Caco-2 (cell line): ENCODE data around the gene PLCB2. TPM values are rescaled to one million over a fixed set of nuclear protein-coding genes. Genes with fewer than 3 reads are reported as not detected.

ENCODE experiments used
- BruUV-seq: library from RNA; stranded (reverse); fragments of 400-500 nt; replicated peaks from 2 replicates; lab custom pipeline; 2021; lab: Mats Ljungman, UMichigan
- CTCF ChIA-PET: fragments of 300-600 bp; sonication (Branson Sonifier 250); formaldehyde crosslinking; loops from one replicate; lab custom pipeline; 2022; ENCODE audit warnings: antibody characterized with exemption; lab: Charles Lee
- POLR2A ChIA-PET: fragments of 300-600 bp; sonication (Branson Sonifier 250); formaldehyde crosslinking; loops from one replicate; lab custom pipeline; 2022; ENCODE audit warnings: antibody characterized with exemption; lab: Charles Lee
- DNase-seq, 2 experiments: peaks; one replicate each; pipeline versions ENCODE4 v3.0.0 to v3.0.0-alpha.2; 2020 to 2022
- H3K27me3 ChIP-seq: replicated peaks from 2 replicates; pipeline ENCODE4 v1.6.0; 2011; ENCODE audit warnings: low read length; ENCODE audit not compliant: control insufficient read depth, insufficient read depth
- H3K36me3 ChIP-seq: 2 replicates; pipeline ENCODE4 v1.5.1; 2011; ENCODE audit warnings: low read length; ENCODE audit not compliant: control insufficient read depth, insufficient read depth
- H3K4me1 ChIP-seq: fragments of 250-450 bp; sonication (Bioruptor Pico); 2 replicates; pipeline ENCODE4 v1.5.1; 2020; ENCODE audit warnings: mild to moderate bottlenecking
- H3K4me3 ChIP-seq: 2 replicates; pipeline ENCODE4 v1.5.1; 2011; ENCODE audit warnings: low read depth, mild to moderate bottlenecking, control low read depth, low read length
- H3K9me3 ChIP-seq: fragments of 250-450 bp; sonication (Bioruptor Pico); 2 replicates; pipeline ENCODE4 v1.5.1; 2020; ENCODE audit warnings: mild to moderate bottlenecking, moderate library complexity
- H3K27ac Mint-ChIP-seq: one replicate; pipeline ENCODE4 v1.8.0; 2022; ENCODE audit warnings: mixed read lengths; ENCODE audit not compliant: unreplicated experiment
- H3K27me3 Mint-ChIP-seq: one replicate; pipeline ENCODE4 v1.8.0; 2022; ENCODE audit warnings: mixed read lengths; ENCODE audit not compliant: insufficient read depth, unreplicated experiment
- H3K36me3 Mint-ChIP-seq: one replicate; pipeline ENCODE4 v1.8.0; 2022; ENCODE audit warnings: mild to moderate bottlenecking, mixed read lengths; ENCODE audit not compliant: insufficient read depth, unreplicated experiment
- H3K4me1 Mint-ChIP-seq: one replicate; pipeline ENCODE4 v1.8.0; 2022; ENCODE audit warnings: low read depth, mixed read lengths; ENCODE audit not compliant: unreplicated experiment
- H3K4me3 Mint-ChIP-seq: one replicate; pipeline ENCODE4 v1.8.0; 2022; ENCODE audit warnings: mild to moderate bottlenecking, moderate library complexity, mixed read lengths; ENCODE audit not compliant: unreplicated experiment
- H3K9me3 Mint-ChIP-seq: one replicate; pipeline ENCODE4 v1.8.0; 2022; ENCODE audit warnings: mixed read lengths; ENCODE audit not compliant: unreplicated experiment
- CTCF ChIP-seq, 2 experiments: fragments of 200-600 bp in 1 of 2; IDR thresholded peaks; 1 replicate in 1 of 2; 2 replicates in 1 of 2; pipeline versions ENCODE4 v1.5.1 to v1.8.0; 2011 to 2022; ENCODE audit warnings: antibody characterized with exemption in 1 of 2, control low read depth in 1 of 2, inconsistent platforms in 1 of 2, low read depth in 1 of 2, low read length in 1 of 2, mild to moderate bottlenecking in 1 of 2, moderate library complexity in 1 of 2; ENCODE audit not compliant: insufficient read depth in 1 of 2, severe bottlenecking in 1 of 2, unreplicated experiment in 1 of 2
- intact Hi-C: fragments of 100-400 bp; cut with micrococcal nuclease; formaldehyde crosslinking; loops from one replicate; pipeline ENCODE4 v1.10.0; 2022; ENCODE audit not compliant: unreplicated experiment
- total RNA-seq: library from RNA; stranded (reverse); gene quantifications from 2 replicates; pipeline ENCODE4 v1.2.3, GENCODE V29; 2022

PLCB2 gene
- total RNA-seq, 1 experiment from 2014 or later, result 4.7 TPM

GRCh38 chr15:40295297-40295696, 12.4 kb downstream of the PLCB2 start:
- Histone ChIP-seq H3K36me3 (no peaks in the 10 kb centered on the region), H3K27me3 (no peaks in the 10 kb centered on the region), H3K9me3 (no peaks in the 10 kb centered on the region; the same call in 1 of the 2 replicates), H3K4me1 (peaks cover 6% of the 10 kb centered on the region), H3K4me3 (no peak overlapping the region)
- ChIA-PET POLR2A (no interaction called here), CTCF (no interaction called here)
- no peak overlapping the region for H3K4me3 Mint-ChIP-seq
- TF ChIP-seq CTCF (IDR thresholded peaks at IDR 0.05; ENCODE audit: insufficient read depth in 1 of 2, low read depth in 1 of 2, low read length in 1 of 2, severe bottlenecking in 1 of 2, unreplicated experiment in 1 of 2), result no peak
- no peak overlapping the region for H3K27ac Mint-ChIP-seq
- DNase-seq, result no peak
- BruUV-seq, result no TSS peak
- intact Hi-C loops, result no loop called here
- no peaks in the 10 kb centered on the region for H3K36me3 Mint-ChIP-seq
- H3K9me3 Mint-ChIP-seq, result no peaks in the 10 kb centered on the region
- H3K4me1 Mint-ChIP-seq, result peaks cover 11% of the 10 kb centered on the region
- H3K27me3 Mint-ChIP-seq, result no peaks in the 10 kb centered on the region

- intact Hi-C loops, result no loop called here
- POLR2A ChIA-PET, result no interaction called here
- CTCF ChIA-PET, result no interaction called here
- DNase-seq, result no peak
- TF ChIP-seq CTCF (IDR thresholded peaks at IDR 0.05; ENCODE audit: insufficient read depth in 1 of 2, low read depth in 1 of 2, low read length in 1 of 2, severe bottlenecking in 1 of 2, unreplicated experiment in 1 of 2), result no peak
- Histone ChIP-seq H3K36me3 (no peaks in the 10 kb centered on the region), H3K9me3 (no peaks in the 10 kb centered on the region), H3K27me3 (no peaks in the 10 kb centered on the region), H3K4me1 (peaks cover 6% of the 10 kb centered on the region), H3K4me3 (no peak overlapping the region)
- Mint-ChIP-seq H3K36me3 (no peaks in the 10 kb centered on the region), H3K4me3 (no peak overlapping the region), H3K27ac (no peak overlapping the region), H3K9me3 (no peaks in the 10 kb centered on the region), H3K27me3 (no peaks in the 10 kb centered on the region), H3K4me1 (peaks cover 11% of the 10 kb centered on the region)
- no TSS peak for BruUV-seq
Observed at GRCh38 chr15:40293905-40294895, 13.5 kb downstream of the PLCB2 start.

GRCh38 chr15:40293006-40293405, 14.7 kb downstream of the PLCB2 start:
- Mint-ChIP-seq H3K4me1 (peaks cover 11% of the 10 kb centered on the region), H3K9me3 (no peaks in the 10 kb centered on the region), H3K27me3 (no peaks in the 10 kb centered on the region), H3K4me3 (no peak overlapping the region), H3K36me3 (no peaks in the 10 kb centered on the region), H3K27ac (no peak overlapping the region)
- BruUV-seq, result no TSS peak
- ChIA-PET POLR2A (no interaction called here), CTCF (no interaction called here)
- no peak for TF ChIP-seq CTCF (IDR thresholded peaks at IDR 0.05; ENCODE audit: insufficient read depth in 1 of 2, low read depth in 1 of 2, low read length in 1 of 2, severe bottlenecking in 1 of 2, unreplicated experiment in 1 of 2)
- intact Hi-C loops, result no loop called here
- no peaks in the 10 kb centered on the region for H3K27me3 ChIP-seq
- H3K4me1 ChIP-seq, result peaks cover 6% of the 10 kb centered on the region
- H3K9me3 ChIP-seq, result no peaks in the 10 kb centered on the region
- no peak for DNase-seq
- no peaks in the 10 kb centered on the region for H3K36me3 ChIP-seq
- no peak overlapping the region for H3K4me3 ChIP-seq
